ENCODE data around the gene ARFGAP3. TPM values are rescaled to one million over a fixed set of nuclear protein-coding genes. Genes with fewer than 3 reads are reported as not detected.

ARFGAP3 gene
- total RNA-seq, 4 donors from 2014 or later: 28.2 to 43.8 (median 36.0) TPM

- H3K9me3 ChIP-seq: no peaks in the 10 kb centered on the region
- DNase-seq (no peak), ATAC-seq (no peak)
- intact Hi-C loops (cut with DNase I; ENCODE audit: low total_unique reads): no loop called here
- H3K36me3 ChIP-seq: peaks cover 0 to 45% of the 10 kb centered on the region in 2 donors
- H3K4me3 ChIP-seq: no peak overlapping the region
- no peak for TF ChIP-seq CTCF (IDR thresholded peaks at IDR 0.05 in 4 of 5, conservative IDR thresholded peaks at IDR 0.05 in 1 of 5)
- no peak for TF ChIP-seq POLR2A (IDR thresholded peaks at IDR 0.05)
- no peaks in the 10 kb centered on the region for H3K27me3 ChIP-seq
- in situ Hi-C loops (cut with MboI; ENCODE audit: low sequenced_read_pairs in 4 of 4): loop anchor here in 1 of 4 donors (25.0 kb wide), 1 partner anchor 137 kb away; no protein-coding TSS in a partner anchor
- peaks cover 4 to 25% of the 10 kb centered on the region in 2 donors for H3K4me1 ChIP-seq
- peak overlapping the region in 1 of 4 donors; percentile 5 for H3K27ac ChIP-seq
Observed at GRCh38 chr22:42799061-42799460, 58.0 kb downstream of the ARFGAP3 start.

DNA sequence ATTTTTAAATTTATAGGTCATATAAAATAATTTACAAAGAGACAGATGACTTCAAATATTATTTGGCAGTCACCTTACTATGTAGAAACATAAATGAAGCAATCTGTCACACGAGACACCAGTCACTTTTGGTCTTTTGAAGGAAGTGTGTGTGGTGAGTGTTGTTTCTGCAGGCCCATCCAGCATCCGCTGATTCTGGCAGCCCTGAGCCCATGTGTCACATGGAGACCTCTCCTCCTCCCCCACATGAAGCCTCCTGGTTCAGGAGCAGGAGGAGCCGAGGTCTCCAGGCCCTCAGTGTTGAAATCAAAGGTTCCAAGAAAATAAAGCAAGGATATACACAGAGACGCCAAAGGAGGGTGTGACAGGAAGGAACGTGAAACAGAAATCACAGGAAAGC, 60.1 kb downstream of the ARFGAP3 start:
- TF ChIP-seq POLR2A (IDR thresholded peaks at IDR 0.05) (no peak), CTCF (IDR thresholded peaks at IDR 0.05 in 4 of 5, conservative IDR thresholded peaks at IDR 0.05 in 1 of 5) (no peak)
- Histone ChIP-seq H3K36me3 (peaks cover 0 to 45% of the 10 kb centered on the region in 2 donors), H3K27me3 (no peaks in the 10 kb centered on the region), H3K4me3 (no peak overlapping the region), H3K4me1 (peaks cover 8 to 25% of the 10 kb centered on the region in 2 donors), H3K9me3 (no peaks in the 10 kb centered on the region), H3K27ac (peak overlapping the region; percentile 21 to 64 (median 50))
- in situ Hi-C loops (cut with MboI; ENCODE audit: low sequenced_read_pairs in 4 of 4) (loop anchor here in 1 of 4 donors (25.0 kb wide), 1 partner anchor 135 kb away; no protein-coding TSS in a partner anchor), intact Hi-C loops (cut with DNase I; ENCODE audit: low total_unique reads) (no loop called here)
- ATAC-seq: peak; percentile 32 to 42
- DNase-seq: peak; percentile 48 to 74

- Histone ChIP-seq H3K4me3 (no peak overlapping the region), H3K27me3 (no peaks in the 10 kb centered on the region), H3K27ac (peak overlapping the region in 2 of 4 donors; percentile 51 to 64), H3K4me1 (peaks cover 16 to 28% of the 10 kb centered on the region in 2 donors), H3K9me3 (no peaks in the 10 kb centered on the region), H3K36me3 (peaks cover 0 to 39% of the 10 kb centered on the region in 2 donors)
- no peak for DNase-seq
- no peak for ATAC-seq
- in situ Hi-C loops (cut with MboI; ENCODE audit: low sequenced_read_pairs in 4 of 4) (loop anchor here in 1 of 4 donors (25.0 kb wide), 1 partner anchor 134 kb away; no protein-coding TSS in a partner anchor), intact Hi-C loops (cut with DNase I; ENCODE audit: low total_unique reads) (no loop called here)
- no peak for TF ChIP-seq CTCF (IDR thresholded peaks at IDR 0.05 in 4 of 5, conservative IDR thresholded peaks at IDR 0.05 in 1 of 5)
- no peak for TF ChIP-seq POLR2A (IDR thresholded peaks at IDR 0.05)
Observed at GRCh38 chr22:42796081-42796480, 61.0 kb downstream of the ARFGAP3 start.

DNA sequence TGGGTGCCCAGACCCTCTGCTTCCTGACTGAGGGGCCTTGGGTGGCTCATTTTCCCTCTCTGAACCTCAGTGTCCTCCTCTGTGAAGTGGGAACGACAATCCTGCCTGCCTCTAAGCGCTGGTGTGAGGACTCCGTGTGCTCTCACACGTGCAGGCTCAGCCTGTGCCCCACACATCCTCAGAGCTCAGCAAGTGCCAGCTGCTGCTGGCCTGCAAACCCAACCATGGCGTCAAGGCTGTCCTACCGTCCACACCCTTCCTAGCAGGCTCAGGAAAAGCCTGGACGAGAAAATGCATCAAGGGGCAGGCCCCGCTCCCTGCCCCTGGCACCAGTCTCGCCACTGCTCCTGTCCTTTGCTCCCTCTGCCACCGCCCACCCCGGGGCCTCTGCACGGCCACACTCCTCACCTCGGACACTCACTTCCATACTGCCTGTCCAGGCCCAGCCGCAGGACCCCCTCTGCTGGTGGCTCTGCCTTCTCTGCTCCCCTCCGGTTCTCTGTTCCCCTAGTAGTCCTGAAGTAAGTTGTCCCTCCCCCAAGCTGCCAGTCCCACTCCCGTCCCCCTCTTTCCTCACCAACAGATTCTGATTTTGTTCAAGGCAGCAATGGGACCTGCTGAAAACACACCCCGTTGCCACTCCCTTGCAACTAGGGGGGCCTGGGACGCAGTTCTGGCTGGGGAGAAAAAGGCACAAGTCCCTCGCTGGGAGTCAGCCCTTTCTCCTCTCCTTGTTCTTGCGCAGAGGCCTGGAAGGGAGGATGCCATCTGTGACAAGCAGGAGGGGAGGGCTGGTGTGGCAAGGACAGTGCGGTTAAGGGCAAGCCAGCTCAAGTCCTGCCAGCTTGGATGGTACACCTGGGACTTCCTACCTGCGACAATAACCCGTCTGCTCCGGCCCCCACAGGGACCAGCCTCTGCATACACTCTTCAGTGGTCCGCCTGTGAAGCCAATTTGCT, 62.2 kb downstream of the ARFGAP3 start:
- DNase-seq (no peak), ATAC-seq (no peak)
- no peaks in the 10 kb centered on the region for H3K27me3 ChIP-seq
- TF ChIP-seq POLR2A (IDR thresholded peaks at IDR 0.05) (no peak), CTCF (IDR thresholded peaks at IDR 0.05 in 4 of 5, conservative IDR thresholded peaks at IDR 0.05 in 1 of 5) (no peak)
- in situ Hi-C loops (cut with MboI; ENCODE audit: low sequenced_read_pairs in 4 of 4): loop anchor here in 1 of 4 donors (25.0 kb wide), 1 partner anchor 133 kb away; no protein-coding TSS in a partner anchor
- H3K9me3 ChIP-seq: no peaks in the 10 kb centered on the region
- peaks cover 0 to 37% of the 10 kb centered on the region in 2 donors for H3K36me3 ChIP-seq
- H3K4me3 ChIP-seq: no peak overlapping the region
- peak overlapping the region in 1 of 4 donors; percentile 94 for H3K27ac ChIP-seq
- intact Hi-C loops (cut with DNase I; ENCODE audit: low total_unique reads): loop anchor here (5.0 kb wide), 1 partner anchor 62 kb away; the partner anchor contains the start of gene ARFGAP3
- peaks cover 17 to 33% of the 10 kb centered on the region in 2 donors for H3K4me1 ChIP-seq
